Loucy (cell line): ENCODE results near the gene ZNF469.

Experiments used
- EZH2phosphoT487 ChIP-seq: fragments of 200-600 bp; IDR thresholded peaks from 2 replicates; pipeline ENCODE4 v1.6.1; 2018; ENCODE audit warnings: antibody characterized with exemption, mild to moderate bottlenecking, moderate library complexity, borderline replicate concordance
- TF ChIP-seq, protein P1 (sequence below): fragments of 200-600 bp; sonication (generic); conservative IDR thresholded peaks from 2 replicates; pipeline ENCODE4 v1.5.1; 2014; ENCODE audit warnings: mild to moderate bottlenecking, antibody characterized with exemption, low read length

DNA sequence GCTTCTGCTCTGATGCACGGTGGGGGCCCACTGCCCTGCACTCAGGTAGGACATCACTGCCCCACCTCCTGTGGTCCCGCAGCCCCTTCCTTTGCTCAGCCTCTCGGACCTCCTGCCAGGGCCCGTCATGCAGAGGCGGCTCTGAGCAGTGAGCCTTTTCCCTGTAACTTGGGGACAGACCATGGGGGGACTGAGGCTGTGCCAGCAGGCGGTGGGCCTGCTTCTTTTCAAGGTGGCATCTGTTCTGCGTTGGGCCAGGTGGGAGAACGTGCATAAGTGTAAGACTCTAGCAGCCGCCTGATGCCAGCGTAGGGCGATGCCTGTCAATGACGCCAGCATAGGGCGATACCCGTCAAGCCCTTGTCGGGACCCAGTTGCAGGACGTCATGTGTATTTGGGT lies 40.3 kb upstream of the ZNF469 start:
- TF ChIP-seq, protein P1, sequence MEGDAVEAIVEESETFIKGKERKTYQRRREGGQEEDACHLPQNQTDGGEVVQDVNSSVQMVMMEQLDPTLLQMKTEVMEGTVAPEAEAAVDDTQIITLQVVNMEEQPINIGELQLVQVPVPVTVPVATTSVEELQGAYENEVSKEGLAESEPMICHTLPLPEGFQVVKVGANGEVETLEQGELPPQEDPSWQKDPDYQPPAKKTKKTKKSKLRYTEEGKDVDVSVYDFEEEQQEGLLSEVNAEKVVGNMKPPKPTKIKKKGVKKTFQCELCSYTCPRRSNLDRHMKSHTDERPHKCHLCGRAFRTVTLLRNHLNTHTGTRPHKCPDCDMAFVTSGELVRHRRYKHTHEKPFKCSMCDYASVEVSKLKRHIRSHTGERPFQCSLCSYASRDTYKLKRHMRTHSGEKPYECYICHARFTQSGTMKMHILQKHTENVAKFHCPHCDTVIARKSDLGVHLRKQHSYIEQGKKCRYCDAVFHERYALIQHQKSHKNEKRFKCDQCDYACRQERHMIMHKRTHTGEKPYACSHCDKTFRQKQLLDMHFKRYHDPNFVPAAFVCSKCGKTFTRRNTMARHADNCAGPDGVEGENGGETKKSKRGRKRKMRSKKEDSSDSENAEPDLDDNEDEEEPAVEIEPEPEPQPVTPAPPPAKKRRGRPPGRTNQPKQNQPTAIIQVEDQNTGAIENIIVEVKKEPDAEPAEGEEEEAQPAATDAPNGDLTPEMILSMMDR, result no peak
- TF ChIP-seq EZH2phosphoT487, result no peak
